ENCODE measurements around the gene FAM193B.
"Not testable (repeated sequence)": the region's sequence is repeated elsewhere in the genome, so short reads cannot be mapped to it uniquely, and the experiment has no call there.

FAM193B gene

GRCh38 chr5:177576169-177576568 is 21.8 kb upstream of the FAM193B start:
- DNase-seq (ENCODE audit: low read depth, low spot score), result no peak

- DNase-seq (ENCODE audit: low read depth, low spot score), result no peak
Observed at GRCh38 chr5:177575488-177575887, 21.1 kb upstream of the FAM193B start.

- no peak for DNase-seq (ENCODE audit: low read depth, low spot score)
Observed at GRCh38 chr5:177569894-177570293, 15.5 kb upstream of the FAM193B start.

DNA sequence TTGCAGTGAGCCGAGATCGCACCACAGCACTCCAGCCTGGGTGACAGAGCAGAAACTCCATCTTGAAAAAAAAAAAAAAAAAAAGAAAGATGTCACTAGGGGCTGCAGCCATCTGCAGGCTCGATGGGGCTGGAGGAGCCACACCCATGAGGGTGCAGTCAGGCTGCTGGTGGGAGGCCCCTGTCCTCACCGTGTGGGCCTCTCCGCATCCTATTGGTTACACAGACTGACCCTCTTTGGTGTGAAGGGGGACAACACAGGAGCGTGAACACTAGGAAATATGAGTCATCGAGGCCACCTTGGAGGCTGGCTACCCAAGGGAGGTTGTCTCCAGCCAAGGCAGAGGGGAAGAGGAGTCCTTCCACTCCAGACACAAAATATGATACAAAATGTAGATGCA is 14.0 kb upstream of the FAM193B start:
- no peak for DNase-seq (ENCODE audit: low read depth, low spot score)

DNA sequence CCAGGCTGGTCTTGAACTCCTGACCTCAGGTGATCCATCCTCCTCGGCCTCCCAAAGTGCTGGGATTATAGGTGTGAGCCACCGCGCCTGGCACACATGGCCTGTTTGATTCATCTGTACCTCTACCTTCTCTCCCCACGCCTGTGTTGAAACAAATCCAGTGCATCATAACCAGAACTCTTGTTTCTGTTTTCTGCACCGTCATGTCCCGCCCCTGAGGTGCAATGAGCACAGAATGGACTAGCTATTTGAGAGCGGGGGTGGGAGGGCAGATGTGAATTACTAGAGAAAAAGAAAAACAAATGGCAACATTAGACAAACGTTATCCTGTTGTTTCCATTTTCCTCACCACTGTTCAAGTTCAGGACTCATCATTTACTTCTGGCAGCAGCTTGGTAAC is 10.7 kb upstream of the FAM193B start:
- DNase-seq (ENCODE audit: low read depth, low spot score), result no peak

DNA sequence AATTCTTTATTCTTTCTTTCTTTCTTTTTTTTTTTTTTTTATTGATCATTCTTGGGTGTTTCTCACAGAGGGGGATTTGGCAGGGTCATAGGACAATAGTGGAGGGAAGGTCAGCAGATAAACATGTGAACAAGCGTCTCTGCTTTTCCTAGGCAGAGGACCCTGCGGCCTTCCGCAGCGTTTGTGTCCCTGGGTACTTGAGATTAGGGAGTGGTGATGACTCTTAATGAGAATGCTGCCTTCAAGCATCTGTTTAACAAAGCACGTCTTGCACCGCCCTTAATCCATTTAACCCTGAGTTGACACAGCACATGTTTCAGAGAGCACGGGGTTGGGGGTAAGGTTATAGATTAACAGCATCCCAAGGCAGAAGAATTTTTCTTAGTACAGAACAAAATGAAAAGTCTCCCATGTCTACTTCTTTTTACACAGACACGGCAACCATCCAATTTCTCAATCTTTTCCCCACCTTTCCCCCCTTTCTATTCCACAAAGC is 5.1 kb upstream of the FAM193B start:
- DNase-seq (ENCODE audit: low read depth, low spot score), result not testable (repeated sequence)

GRCh38 chr5:177557796-177558195 is 3.4 kb upstream of the FAM193B start:
- no peak for DNase-seq (ENCODE audit: low read depth, low spot score)

- no peak for DNase-seq (ENCODE audit: low read depth, low spot score)
Observed at GRCh38 chr5:177557041-177557647, 2.8 kb upstream of the FAM193B start.

DNA sequence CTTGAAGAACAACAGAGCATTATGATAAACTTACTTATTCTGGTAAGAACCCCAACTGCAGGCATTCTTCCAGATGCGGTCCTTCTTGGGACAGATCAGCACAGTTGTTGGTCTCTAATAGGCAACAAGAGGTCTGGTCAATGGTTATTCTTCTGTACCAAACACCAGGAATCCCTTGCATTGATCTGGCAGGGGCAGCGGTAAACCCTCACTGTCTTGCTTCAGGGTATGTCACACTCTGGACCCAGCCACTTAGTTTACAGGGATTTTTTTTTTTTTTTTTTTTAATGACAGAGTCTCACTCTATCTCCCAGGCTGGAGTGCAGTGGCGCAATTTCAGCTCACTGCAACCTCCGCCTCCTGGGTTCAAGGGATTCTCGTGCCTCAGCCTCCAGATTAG is 1.3 kb upstream of the FAM193B start:
- DNase-seq (ENCODE audit: low read depth, low spot score), result no peak

- no peak for DNase-seq (ENCODE audit: low read depth, low spot score)
Observed at GRCh38 chr5:177555228-177555627, 865 bp upstream of the FAM193B start.

DNA sequence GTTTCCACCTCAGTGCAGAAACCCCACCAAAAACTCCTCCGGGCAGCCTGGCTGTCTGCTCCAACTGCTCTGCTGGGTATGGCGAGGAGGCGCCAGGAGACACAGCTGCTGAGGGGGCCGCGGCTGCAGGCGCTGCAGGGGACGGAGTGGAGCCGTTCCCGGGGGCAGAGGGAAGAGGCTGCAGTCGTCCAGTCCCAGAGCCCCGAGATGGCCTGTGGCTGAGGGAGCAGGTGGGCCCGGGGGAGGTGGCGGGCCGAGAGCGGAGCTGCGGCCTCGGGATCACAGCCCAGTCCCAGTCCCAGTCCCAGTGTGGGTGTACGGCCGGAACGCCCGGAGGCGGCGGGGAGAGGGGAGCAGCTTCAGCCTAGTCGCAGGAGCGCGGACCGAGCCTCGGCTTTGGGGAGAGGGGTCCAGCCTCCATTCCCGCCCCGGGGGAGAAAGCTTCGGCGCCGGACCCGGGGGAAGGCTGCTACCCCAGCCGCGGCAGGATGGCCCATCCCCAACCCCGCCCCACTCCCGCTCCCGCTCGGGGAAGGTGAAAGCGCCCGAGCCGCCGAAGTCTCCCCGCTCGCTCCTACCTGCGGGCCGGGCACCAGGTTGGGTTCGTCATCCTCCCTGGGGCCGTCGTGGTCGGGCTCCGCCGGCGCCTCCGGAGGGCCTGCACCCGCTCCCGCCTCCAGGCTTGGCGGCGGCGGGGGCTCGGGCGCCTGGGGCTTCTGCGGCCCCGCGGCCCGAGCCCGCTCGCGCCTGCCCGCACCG is 513 bp downstream of the FAM193B start:
- DNase-seq (ENCODE audit: low read depth, low spot score), result no peak

DNA sequence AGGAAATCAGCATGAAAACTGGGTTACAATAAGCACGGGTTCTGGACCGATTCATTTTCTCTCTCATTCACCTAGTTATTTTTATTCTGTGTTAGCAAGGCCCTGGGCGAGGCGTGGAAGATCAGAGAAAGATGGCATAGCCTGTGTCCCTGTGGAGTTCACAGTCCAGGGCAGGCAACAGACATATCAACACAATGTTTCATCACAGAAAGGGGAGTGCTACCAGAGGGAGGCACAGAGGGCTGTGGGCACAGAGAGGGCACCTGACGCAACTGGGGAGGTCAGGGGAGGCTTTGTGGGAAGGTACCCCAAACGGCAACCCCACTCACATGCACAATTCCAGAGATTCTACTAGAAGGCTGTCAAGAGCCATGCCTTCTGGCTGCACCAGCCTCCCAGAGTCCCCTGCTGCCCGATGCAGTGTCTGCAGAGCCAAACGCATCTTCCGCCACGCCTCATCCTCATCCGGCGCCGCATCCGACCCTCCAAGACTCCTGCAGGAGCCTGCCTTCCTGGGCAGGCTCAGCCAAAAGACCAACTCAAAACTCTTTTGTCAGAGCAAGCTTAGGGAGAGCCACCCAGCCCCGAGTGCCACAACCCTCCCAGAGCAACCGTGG is 1.4 kb downstream of the FAM193B start:
- DNase-seq (ENCODE audit: low read depth, low spot score), result no peak

GRCh38 chr5:177550122-177550521 is 4.2 kb downstream of the FAM193B start:
- no peak for DNase-seq (ENCODE audit: low read depth, low spot score)

GRCh38 chr5:177548495-177548894 is 5.9 kb downstream of the FAM193B start:
- DNase-seq (ENCODE audit: low read depth, low spot score), result no peak

DNA sequence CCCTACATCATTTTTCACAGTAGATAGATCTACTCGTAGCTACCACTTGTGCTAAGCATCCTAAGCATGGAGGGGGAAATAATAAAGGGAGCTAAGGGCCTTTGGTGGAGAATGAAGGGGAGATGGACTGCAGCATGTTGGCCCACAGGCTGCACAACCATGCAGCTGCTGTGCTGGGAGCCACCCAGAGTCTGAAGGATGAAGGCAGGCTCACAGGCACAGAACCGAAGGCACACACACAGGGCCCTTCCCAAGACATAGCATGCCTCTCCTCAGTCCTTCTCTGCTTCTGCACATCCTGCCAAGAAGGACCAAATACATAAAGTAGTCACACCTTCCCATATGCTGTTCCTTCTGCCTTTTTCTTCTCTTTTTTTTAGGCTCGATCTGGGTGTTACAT is 6.6 kb downstream of the FAM193B start:
- no peak for DNase-seq (ENCODE audit: low read depth, low spot score)

GRCh38 chr5:177546258-177546741 is 8.1 kb downstream of the FAM193B start:
- no peak for DNase-seq (ENCODE audit: low read depth, low spot score)

- no peak for DNase-seq (ENCODE audit: low read depth, low spot score)
Observed at GRCh38 chr5:177545487-177546257, 8.7 kb downstream of the FAM193B start.

- DNase-seq (ENCODE audit: low read depth, low spot score), result no peak
Observed at GRCh38 chr5:177542816-177543465, 11.4 kb downstream of the FAM193B start.

GRCh38 chr5:177540438-177540837 is 13.9 kb downstream of the FAM193B start:
- DNase-seq (ENCODE audit: low read depth, low spot score), result no peak

GRCh38 chr5:177539411-177539810 is 15.0 kb downstream of the FAM193B start:
- no peak for DNase-seq (ENCODE audit: low read depth, low spot score)

DNA sequence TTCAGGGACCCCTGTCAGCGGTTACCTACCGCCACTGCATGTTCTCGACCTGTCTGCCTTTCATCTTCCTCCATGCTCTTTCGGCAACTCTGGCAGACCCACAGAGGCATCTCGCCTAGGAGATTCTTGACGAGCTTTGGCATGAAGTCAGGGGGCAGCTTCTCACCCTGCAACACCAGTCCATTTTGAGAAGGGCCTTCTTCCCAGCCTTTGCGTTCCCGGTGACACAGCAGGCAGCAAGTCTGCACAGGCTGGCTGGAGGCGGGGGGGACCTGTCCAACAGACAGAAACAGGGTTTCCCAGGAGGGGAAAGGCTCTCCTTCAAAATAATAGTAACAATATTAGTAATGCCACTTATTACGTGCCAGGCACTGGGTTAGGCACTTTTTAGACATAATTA is 15.5 kb downstream of the FAM193B start:
- no peak for DNase-seq (ENCODE audit: low read depth, low spot score)

All from activated naive CD8-positive, alpha-beta T cell treated with anti-CD3 and anti-CD28 coated beads, Interleukin-2, amount 50 U/mL, for 16 hours (primary cell).